Esophagus squamous epithelium (tissue), 5 donors: Measurements from ENCODE around the gene RIIAD1. TPM values are rescaled to one million over a fixed set of nuclear protein-coding genes. Genes with fewer than 3 reads are reported as not detected.
A peak's percentile ranks its signal among the peaks of the same experiment; 100 is the strongest.

Experiments used
- DNase-seq: peaks from one replicate; lab custom pipeline; 2025; lab: John Stamatoyannopoulos, UW
- H3K27ac ChIP-seq, 4 donors: fragments of 200-600 bp; sonication (generic); one replicate each; pipeline ENCODE4 v1.5.1; 2016 to 2019; ENCODE audit warnings: mild to moderate bottlenecking in 1 of 4
- H3K27me3 ChIP-seq, 4 donors: fragments of 200-600 bp; sonication (generic); 1 replicate in 3 of 4; 2 replicates in 1 of 4; pipeline versions ENCODE4 v1.5.1 to v1.6.0; 2017 to 2021; ENCODE audit warnings: antibody characterized with exemption in 1 of 4
- H3K36me3 ChIP-seq, 3 donors: fragments of 200-600 bp; sonication (generic); one replicate each; pipeline ENCODE4 v1.5.1; 2016 to 2019
- H3K4me1 ChIP-seq, 3 donors: fragments of 200-600 bp; sonication (generic); one replicate each; pipeline ENCODE4 v1.5.1; 2017 to 2019
- H3K4me3 ChIP-seq, 4 donors: fragments of 200-600 bp; sonication (generic); 1 replicate in 3 of 4; 2 replicates in 1 of 4; pipeline ENCODE4 v1.5.1; 2016 to 2019; ENCODE audit warnings: mild to moderate bottlenecking in 2 of 4, moderate library complexity in 1 of 4
- H3K9me3 ChIP-seq, 3 donors: fragments of 200-600 bp; sonication (generic); one replicate each; pipeline ENCODE4 v1.5.1; 2016 to 2019
- CTCF ChIP-seq, 6 experiments: fragments of 450-650 bp in 4 of 6; fragments of 200-600 bp in 2 of 6; sonication (generic) in 2 of 6; IDR thresholded peaks; one replicate each; pipeline ENCODE4 v1.5.1; 2016 to 2019; ENCODE audit warnings: antibody characterized with exemption in 6 of 6, mild to moderate bottlenecking in 4 of 6, moderate library complexity in 4 of 6
- POLR2A ChIP-seq, 4 donors: fragments of 450-650 bp; IDR thresholded peaks; one replicate each; pipeline ENCODE4 v1.6.1; 2017; ENCODE audit warnings: antibody characterized with exemption in 4 of 4, mild to moderate bottlenecking in 4 of 4, moderate library complexity in 3 of 4
- WGBS, 2 donors: methylation state at CpG; one replicate each; pipeline ENCODE4 v1.1.5; 2018; 5-methylcytosine and 5-hydroxymethylcytosine counted together
- intact Hi-C: fragments of 100-400 bp; cut with DNase I; formaldehyde crosslinking; loops from one replicate; pipeline ENCODE4 v1.15.0; 2022
- total RNA-seq, 4 donors: library from RNA; depleted of rRNA; stranded (reverse); fragments of >200 nt; gene quantifications; one replicate each; pipeline ENCODE4 v1.1.0, GENCODE V29; 2016
- donor health status: DM: yes; HTN: yes; CAD: no.

Gene RIIAD1
- total RNA-seq, 4 donors from 2014 or later = not detected

GRCh38 chr1:151716771-151717631 lies 4.3 kb upstream of the RIIAD1 start, which contains the start of gene CELF3:
Gene CELF3, minus strand, starts transcription at chr1:151716803. Its CDS starts 783 bp downstream, at chr1:151716020.
- no peaks in the 10 kb centered on the region for H3K36me3 ChIP-seq
- H3K27me3 ChIP-seq = peaks cover 0 to 75% (median 4%) of the 10 kb centered on the region in 4 donors
- 10 to 12% methylated on average over 20 to 26 of the region's 27 CpGs for WGBS, 2 donors
- intact Hi-C loops = no loop called here
- no peaks in the 10 kb centered on the region for H3K9me3 ChIP-seq
- peaks cover 12 to 47% (median 12%) of the 10 kb centered on the region in 3 donors for H3K4me1 ChIP-seq
- no peak for TF ChIP-seq CTCF (IDR thresholded peaks at IDR 0.05)
- DNase-seq = no peak
- H3K27ac ChIP-seq = no peak within 1 kb of the TSS
- H3K4me3 ChIP-seq = peak within 1 kb of the TSS in 2 of 4 donors; percentile 9 to 28

DNA sequence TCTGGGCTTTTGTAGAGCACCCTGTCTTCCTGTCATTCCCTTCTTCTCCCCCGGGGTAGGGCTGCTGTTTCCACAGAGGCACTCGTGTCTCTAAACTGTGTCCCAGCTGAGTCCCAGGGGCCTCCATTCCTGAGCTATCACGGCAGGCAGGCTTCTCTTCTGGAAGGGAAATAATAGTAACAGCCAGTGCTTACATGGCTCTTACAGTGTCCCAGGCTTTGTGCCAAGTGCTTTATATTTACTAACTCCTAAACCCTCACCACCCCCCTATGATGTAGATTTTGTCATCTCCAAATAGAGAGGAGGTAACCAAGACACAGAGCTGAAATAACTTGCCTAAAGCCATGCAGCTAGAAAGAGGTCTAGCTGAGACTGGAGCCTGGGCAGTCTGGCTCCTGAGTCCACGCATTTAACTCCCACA lies 3.3 kb upstream of the RIIAD1 start:
- DNase-seq = no peak
- H3K27me3 ChIP-seq = peaks cover 0 to 76% (median 4%) of the 10 kb centered on the region in 4 donors
- H3K36me3 ChIP-seq = no peaks in the 10 kb centered on the region
- peaks cover 12 to 49% (median 13%) of the 10 kb centered on the region in 3 donors for H3K4me1 ChIP-seq
- intact Hi-C loops = no loop called here
- H3K4me3 ChIP-seq = no peak overlapping the region
- TF ChIP-seq POLR2A (IDR thresholded peaks at IDR 0.05) = no peak
- TF ChIP-seq CTCF (IDR thresholded peaks at IDR 0.05) = no peak
- H3K27ac ChIP-seq = no peak overlapping the region
- WGBS, 2 donors = 25 to 29% methylated on average over 3 to 4 of the region's 4 CpGs
- no peaks in the 10 kb centered on the region for H3K9me3 ChIP-seq

- TF ChIP-seq POLR2A (IDR thresholded peaks at IDR 0.05) (no peak), CTCF (IDR thresholded peaks at IDR 0.05) (no peak)
- DNase-seq = no peak
- Histone ChIP-seq H3K36me3 (no peaks in the 10 kb centered on the region), H3K4me3 (no peak overlapping the region), H3K27me3 (peaks cover 0 to 78% (median 4%) of the 10 kb centered on the region in 4 donors), H3K27ac (no peak overlapping the region), H3K4me1 (peaks cover 12 to 48% (median 13%) of the 10 kb centered on the region in 3 donors), H3K9me3 (no peaks in the 10 kb centered on the region)
- intact Hi-C loops = no loop called here
- 74 to 80% methylated on average over 3 of the region's 4 CpGs for WGBS, 2 donors
Measured at GRCh38 chr1:151718666-151719065, 2.7 kb upstream of the RIIAD1 start.

- no peaks in the 10 kb centered on the region for H3K9me3 ChIP-seq
- DNase-seq = no peak
- peaks cover 0 to 79% (median 4%) of the 10 kb centered on the region in 4 donors for H3K27me3 ChIP-seq
- peaks cover 7 to 52% (median 13%) of the 10 kb centered on the region in 3 donors for H3K4me1 ChIP-seq
- peak overlapping the region in 2 of 4 donors; percentile 50 to 66 for H3K4me3 ChIP-seq
- intact Hi-C loops = no loop called here
- TF ChIP-seq POLR2A (IDR thresholded peaks at IDR 0.05) (no peak), CTCF (IDR thresholded peaks at IDR 0.05) (no peak)
- WGBS, 2 donors = 33 to 40% methylated on average over 1 of the region's 1 CpG
- no peaks in the 10 kb centered on the region for H3K36me3 ChIP-seq
- peak overlapping the region in 3 of 4 donors; percentile 29 to 80 (median 80) for H3K27ac ChIP-seq
Measured at GRCh38 chr1:151720125-151720524, 1.2 kb upstream of the RIIAD1 start.

- TF ChIP-seq CTCF (IDR thresholded peaks at IDR 0.05) (no peak), POLR2A (IDR thresholded peaks at IDR 0.05) (no peak)
- Histone ChIP-seq H3K9me3 (no peaks in the 10 kb centered on the region), H3K4me1 (peaks cover 7 to 52% (median 13%) of the 10 kb centered on the region in 3 donors), H3K36me3 (no peaks in the 10 kb centered on the region), H3K4me3 (peak overlapping the region in 3 of 4 donors; percentile 44 to 66 (median 50)), H3K27ac (peak overlapping the region in 3 of 4 donors; percentile 72 to 80 (median 80)), H3K27me3 (peaks cover 0 to 77% (median 4%) of the 10 kb centered on the region in 4 donors)
- no peak for DNase-seq
- 14 to 28% methylated on average over 5 of the region's 5 CpGs for WGBS, 2 donors
- intact Hi-C loops = no loop called here
Measured at GRCh38 chr1:151720554-151720953, 768 bp upstream of the RIIAD1 start.
